ENCODE measurements around the gene KRTAP10-3.

KRTAP10-3 gene

GRCh38 chr21:44537930-44538911 is 20.4 kb downstream of the KRTAP10-3 start:
- Mint-ChIP-seq H3K27me3 (no peaks in the 10 kb centered on the region), H3K9me3 (no peaks in the 10 kb centered on the region), H3K4me3 (no peak overlapping the region), H3K4me1 (ENCODE audit: low read depth) (no peaks in the 10 kb centered on the region), H3K36me3 (ENCODE audit: low read depth) (no peaks in the 10 kb centered on the region), H3K27ac (no peak overlapping the region)
- intact Hi-C loops (cut with micrococcal nuclease), result no loop called here

- Mint-ChIP-seq H3K27ac (no peak overlapping the region), H3K9me3 (no peaks in the 10 kb centered on the region), H3K4me3 (no peak overlapping the region), H3K27me3 (no peaks in the 10 kb centered on the region), H3K36me3 (ENCODE audit: low read depth) (no peaks in the 10 kb centered on the region), H3K4me1 (ENCODE audit: low read depth) (no peaks in the 10 kb centered on the region)
- intact Hi-C loops (cut with micrococcal nuclease), result no loop called here
Observed at GRCh38 chr21:44535963-44536362, 22.6 kb downstream of the KRTAP10-3 start.

- Mint-ChIP-seq H3K4me1 (ENCODE audit: low read depth) (no peaks in the 10 kb centered on the region), H3K36me3 (ENCODE audit: low read depth) (no peaks in the 10 kb centered on the region), H3K27me3 (no peaks in the 10 kb centered on the region), H3K27ac (no peak overlapping the region), H3K4me3 (no peak overlapping the region), H3K9me3 (no peaks in the 10 kb centered on the region)
- intact Hi-C loops (cut with micrococcal nuclease), result no loop called here
Observed at GRCh38 chr21:44534688-44535087, 23.9 kb downstream of the KRTAP10-3 start.

DNA sequence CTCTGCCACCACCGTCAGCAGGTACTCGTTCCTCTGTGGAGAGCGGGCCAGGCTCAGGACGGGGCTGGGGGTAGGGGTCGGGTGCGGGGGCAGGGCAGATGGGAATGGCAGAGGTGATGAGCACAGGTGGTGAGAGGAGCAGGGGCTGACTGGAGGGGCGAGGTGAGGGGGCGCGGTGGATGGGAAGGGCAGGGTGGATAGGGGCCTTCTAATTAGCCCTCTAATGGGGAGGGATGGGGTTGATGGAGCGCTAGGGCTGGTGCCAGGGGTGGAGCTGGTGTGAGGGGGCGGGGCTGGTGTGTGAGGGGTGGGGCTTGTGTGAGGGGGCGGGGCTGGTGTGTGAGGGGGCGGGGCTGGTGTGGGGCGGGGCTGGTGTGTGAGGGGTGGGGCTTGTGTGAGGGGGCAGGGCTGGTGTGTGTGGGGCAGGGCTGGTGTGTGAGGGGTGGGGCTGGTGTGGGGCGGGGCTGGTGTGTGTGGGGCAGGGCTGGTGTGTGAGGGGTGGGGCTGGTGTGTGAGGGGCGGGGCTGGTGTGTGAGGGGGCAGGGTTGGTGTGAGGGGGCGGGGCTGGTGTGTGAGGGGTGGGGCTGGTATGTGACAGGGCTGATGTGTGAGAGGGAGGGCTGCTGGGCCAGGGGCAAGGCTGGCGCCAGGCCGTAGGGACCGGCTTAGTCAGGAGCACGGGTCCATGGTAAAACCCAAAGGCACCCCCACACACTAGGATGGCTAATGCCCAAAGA is 24.5 kb downstream of the KRTAP10-3 start:
- no peak overlapping the region for H3K27ac Mint-ChIP-seq
- H3K4me3 Mint-ChIP-seq, result no peak overlapping the region
- no peaks in the 10 kb centered on the region for H3K9me3 Mint-ChIP-seq
- intact Hi-C loops (cut with micrococcal nuclease), result no loop called here
- H3K36me3 Mint-ChIP-seq (ENCODE audit: low read depth), result no peaks in the 10 kb centered on the region
- H3K27me3 Mint-ChIP-seq, result no peaks in the 10 kb centered on the region
- no peaks in the 10 kb centered on the region for H3K4me1 Mint-ChIP-seq (ENCODE audit: low read depth)

DNA sequence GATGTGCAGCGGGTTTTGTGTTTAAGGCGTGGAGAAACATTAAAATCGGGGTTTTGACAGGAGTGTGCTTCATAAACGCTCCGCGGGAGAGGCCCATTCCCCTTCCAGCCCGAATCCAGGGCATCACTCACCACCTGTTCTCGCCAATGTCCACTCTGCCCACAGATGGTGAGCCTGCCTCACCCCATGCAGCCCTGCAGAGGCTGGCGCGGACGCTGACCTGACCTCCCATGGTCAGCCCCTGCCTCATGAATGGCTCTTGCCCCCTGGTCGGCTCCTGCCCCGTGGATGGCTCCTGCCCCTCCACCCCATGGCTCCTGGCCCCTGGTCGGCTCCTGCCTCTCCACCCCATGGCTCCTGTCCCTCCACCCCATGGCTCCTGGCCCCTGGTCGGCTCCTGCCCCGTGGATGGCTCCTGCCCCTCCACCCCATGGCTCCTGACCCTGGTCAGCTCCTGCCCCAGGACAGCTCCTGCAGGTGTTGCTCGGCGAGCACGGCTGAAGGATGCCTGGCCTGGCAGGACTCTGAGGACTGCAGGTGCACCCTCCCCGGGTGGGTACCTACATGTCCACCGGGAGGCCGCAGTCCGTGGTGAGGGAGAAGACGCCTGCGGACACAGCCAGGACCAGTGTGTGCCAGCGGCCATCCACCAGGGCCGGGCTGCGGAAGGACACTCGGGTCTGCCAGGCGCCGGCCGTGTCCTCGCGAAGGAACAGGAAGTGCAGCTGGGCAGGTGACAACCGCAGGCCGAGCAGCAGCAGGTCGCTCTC is 25.3 kb downstream of the KRTAP10-3 start:
- no peaks in the 10 kb centered on the region for H3K27me3 Mint-ChIP-seq
- H3K36me3 Mint-ChIP-seq (ENCODE audit: low read depth), result no peaks in the 10 kb centered on the region
- H3K4me3 Mint-ChIP-seq, result no peak overlapping the region
- intact Hi-C loops (cut with micrococcal nuclease), result no loop called here
- no peaks in the 10 kb centered on the region for H3K4me1 Mint-ChIP-seq (ENCODE audit: low read depth)
- no peak overlapping the region for H3K27ac Mint-ChIP-seq
- H3K9me3 Mint-ChIP-seq, result no peaks in the 10 kb centered on the region

DNA sequence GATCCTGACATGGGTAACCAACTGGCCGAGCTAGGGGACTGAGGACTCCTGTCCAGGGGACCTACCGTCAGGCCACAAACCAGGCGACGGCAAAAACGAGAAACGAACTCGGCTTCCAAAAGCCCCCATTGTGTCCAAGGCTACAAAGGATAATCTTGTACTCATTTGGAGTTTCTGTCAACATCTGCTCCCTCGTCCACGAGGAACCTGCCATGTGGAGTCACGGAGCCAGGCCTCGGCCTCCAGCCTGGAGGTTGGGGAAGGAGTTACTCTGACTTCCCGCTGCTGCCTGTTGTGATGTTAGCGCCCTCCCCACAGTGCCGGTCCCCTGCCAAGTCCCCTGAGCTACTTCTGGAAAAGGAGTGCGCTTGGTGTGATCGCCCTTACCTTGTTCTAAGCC is 25.9 kb downstream of the KRTAP10-3 start:
- intact Hi-C loops (cut with micrococcal nuclease), result no loop called here
- Mint-ChIP-seq H3K36me3 (ENCODE audit: low read depth) (no peaks in the 10 kb centered on the region), H3K4me3 (no peak overlapping the region), H3K9me3 (no peaks in the 10 kb centered on the region), H3K4me1 (ENCODE audit: low read depth) (no peaks in the 10 kb centered on the region), H3K27me3 (no peaks in the 10 kb centered on the region), H3K27ac (no peak overlapping the region)

DNA sequence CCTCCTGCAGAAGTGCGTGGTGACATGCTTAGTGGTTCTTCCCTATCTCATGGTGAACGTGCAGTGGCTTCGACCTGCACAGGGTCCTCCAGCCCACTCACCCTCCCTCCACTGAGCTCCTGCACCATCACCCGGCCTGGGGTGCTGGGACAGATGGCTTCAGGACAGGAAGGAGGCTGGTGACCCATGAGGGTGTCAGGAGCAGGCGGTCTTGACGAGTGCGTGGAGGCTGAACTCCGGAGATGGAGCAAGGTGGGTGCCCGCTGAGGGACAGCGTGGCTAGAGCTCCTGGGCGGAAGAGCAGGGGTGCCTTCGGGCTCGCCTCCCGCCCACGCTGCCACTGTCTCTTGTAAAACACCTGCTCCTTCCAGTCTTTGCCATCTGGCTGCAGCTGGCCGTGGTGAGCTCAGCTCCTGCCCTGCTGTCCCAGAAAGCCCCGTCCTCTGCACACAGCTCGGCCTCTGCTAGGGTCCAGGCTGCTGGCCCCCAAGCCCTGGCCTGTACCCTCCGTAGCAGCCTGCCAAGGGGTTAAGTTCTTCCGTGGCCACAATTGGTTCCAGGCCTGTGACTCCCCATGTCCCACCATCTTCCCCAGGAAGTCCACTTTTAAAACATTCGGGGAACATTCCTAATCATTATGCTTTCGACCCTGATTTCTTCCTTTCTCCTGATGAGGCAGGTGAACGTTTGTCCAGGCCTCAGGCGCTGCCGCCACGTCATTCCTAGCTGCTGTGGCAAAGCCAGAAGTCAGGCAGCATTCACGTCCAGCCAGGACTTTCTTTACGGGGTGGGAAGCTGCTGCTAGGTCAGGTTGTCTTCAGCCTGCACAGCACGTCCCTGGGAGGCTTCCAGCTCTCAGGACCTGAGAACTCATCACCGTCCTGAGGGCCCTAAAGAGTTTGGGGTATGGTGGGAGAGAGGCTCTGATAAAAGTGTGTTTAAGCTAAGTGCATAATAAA is 26.7 kb downstream of the KRTAP10-3 start:
- no peaks in the 10 kb centered on the region for H3K27me3 Mint-ChIP-seq
- no peaks in the 10 kb centered on the region for H3K4me1 Mint-ChIP-seq (ENCODE audit: low read depth)
- H3K9me3 Mint-ChIP-seq, result no peaks in the 10 kb centered on the region
- no peak overlapping the region for H3K27ac Mint-ChIP-seq
- intact Hi-C loops (cut with micrococcal nuclease), result no loop called here
- H3K4me3 Mint-ChIP-seq, result no peak overlapping the region
- no peaks in the 10 kb centered on the region for H3K36me3 Mint-ChIP-seq (ENCODE audit: low read depth)

DNA sequence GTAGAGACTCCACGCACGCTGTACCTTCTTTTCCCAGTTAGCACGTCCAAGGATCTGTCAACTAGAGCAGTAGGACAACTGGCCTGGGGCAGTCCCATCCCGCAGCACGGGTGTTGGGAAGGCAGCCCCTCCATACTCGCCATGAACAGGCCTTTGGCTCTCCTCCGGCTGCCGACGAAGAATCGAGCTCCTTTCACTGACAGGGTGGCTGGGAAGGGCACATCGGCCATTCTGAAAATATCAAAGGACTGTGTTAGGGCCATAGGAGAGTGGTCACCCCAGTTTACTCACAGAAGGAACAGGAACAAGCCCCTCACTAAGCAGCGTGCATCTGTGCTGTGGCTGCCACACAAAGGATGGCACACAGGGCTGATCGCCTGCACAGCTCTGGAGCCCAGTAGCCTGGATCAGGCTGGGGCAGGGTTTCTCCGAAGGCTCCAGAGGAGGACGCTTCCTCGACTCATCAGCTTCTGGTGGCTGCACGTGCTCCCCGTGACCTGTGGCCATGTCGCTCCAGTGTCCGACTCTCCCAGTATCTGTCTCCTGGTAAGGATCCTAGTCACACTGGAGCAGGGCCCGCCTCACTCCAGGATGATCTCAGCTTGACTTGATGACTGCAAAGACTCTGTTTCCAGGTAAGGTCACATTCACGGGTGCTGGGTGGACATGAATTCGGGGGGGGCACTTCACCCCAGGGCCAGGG is 27.5 kb downstream of the KRTAP10-3 start:
- no peaks in the 10 kb centered on the region for H3K9me3 Mint-ChIP-seq
- H3K36me3 Mint-ChIP-seq (ENCODE audit: low read depth), result no peaks in the 10 kb centered on the region
- intact Hi-C loops (cut with micrococcal nuclease), result no loop called here
- no peaks in the 10 kb centered on the region for H3K4me1 Mint-ChIP-seq (ENCODE audit: low read depth)
- no peak overlapping the region for H3K27ac Mint-ChIP-seq
- H3K27me3 Mint-ChIP-seq, result no peaks in the 10 kb centered on the region
- H3K4me3 Mint-ChIP-seq, result no peak overlapping the region

DNA sequence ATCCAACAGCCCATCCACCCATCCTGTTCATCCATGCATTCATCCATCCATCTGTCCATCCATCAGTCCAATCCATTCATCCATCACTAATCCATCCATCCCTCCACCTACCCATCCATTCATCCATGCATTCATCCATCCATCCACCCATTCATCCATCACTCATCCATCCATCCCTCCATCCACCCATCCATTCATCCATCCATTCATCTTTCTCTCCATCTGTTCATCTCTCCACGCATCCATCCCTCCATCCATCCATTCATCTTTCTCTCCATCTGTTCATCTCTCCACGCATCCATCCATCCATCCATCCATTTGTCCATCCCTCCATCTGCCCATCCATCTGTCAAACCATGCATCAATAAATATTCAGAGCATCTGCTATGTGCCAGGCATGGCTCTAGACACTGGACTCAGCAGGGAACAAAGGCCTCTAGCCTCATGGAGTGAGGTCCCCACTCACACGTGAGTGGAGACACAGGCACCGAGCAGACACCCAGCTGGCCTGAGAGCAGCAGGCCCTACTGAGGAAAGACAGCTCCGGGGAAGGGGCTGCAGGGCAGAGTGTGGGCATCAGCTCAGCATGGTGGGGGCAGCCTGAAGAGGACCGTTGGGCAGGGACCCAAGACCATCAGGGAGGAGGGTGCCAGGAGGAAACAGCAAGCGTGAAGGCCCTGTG is 28.2 kb downstream of the KRTAP10-3 start:
- Mint-ChIP-seq H3K9me3 (no peaks in the 10 kb centered on the region), H3K27me3 (no peaks in the 10 kb centered on the region), H3K4me1 (ENCODE audit: low read depth) (no peaks in the 10 kb centered on the region), H3K36me3 (ENCODE audit: low read depth) (no peaks in the 10 kb centered on the region), H3K4me3 (no peak overlapping the region), H3K27ac (no peak overlapping the region)
- intact Hi-C loops (cut with micrococcal nuclease), result no loop called here

GRCh38 chr21:44529503-44530125 is 29.0 kb downstream of the KRTAP10-3 start:
- no peak overlapping the region for H3K27ac Mint-ChIP-seq
- no peaks in the 10 kb centered on the region for H3K36me3 Mint-ChIP-seq (ENCODE audit: low read depth)
- no peaks in the 10 kb centered on the region for H3K4me1 Mint-ChIP-seq (ENCODE audit: low read depth)
- intact Hi-C loops (cut with micrococcal nuclease), result no loop called here
- H3K4me3 Mint-ChIP-seq, result no peak overlapping the region
- no peaks in the 10 kb centered on the region for H3K9me3 Mint-ChIP-seq
- H3K27me3 Mint-ChIP-seq, result no peaks in the 10 kb centered on the region

DNA sequence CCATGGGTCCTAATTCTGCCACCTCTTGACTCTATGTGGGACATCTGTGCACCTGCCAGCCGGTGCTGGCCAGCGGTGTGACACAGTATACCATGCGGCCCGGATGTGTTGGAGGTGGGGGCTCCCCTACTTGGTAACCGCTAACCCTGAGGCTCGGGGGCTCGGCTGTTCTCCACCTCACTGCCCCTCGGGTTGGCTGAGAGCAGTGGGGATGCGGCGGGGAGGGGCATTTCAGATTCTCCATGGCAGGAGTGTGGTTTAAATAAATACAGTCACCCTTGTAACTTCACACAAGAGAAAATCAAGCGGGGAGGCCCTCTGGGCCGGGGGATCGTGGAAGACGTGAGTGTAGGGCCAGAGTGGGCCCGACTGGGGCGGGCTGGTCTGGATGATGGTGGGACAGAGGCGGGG is 29.6 kb downstream of the KRTAP10-3 start:
- intact Hi-C loops (cut with micrococcal nuclease), result no loop called here
- no peaks in the 10 kb centered on the region for H3K9me3 Mint-ChIP-seq

DNA sequence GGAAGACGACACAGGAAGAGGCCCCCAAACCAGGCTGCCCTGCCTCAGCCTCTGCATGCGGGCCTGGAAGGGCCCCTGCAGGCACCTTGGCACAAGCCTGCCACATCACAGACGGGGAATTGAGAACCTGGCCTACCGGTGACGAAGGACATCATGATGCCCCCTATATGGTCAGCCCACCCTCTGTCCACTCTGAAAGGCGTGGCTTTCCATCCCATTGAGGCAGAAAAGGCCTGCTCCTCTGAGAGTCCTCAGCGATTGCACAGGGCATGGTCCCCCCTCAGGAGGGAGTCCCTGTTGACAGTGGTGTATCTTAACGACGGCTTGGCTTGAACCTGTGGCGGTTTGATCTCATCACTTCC is 30.0 kb downstream of the KRTAP10-3 start:
- H3K36me3 Mint-ChIP-seq (ENCODE audit: low read depth), result no peaks in the 10 kb centered on the region
- H3K27ac Mint-ChIP-seq, result no peak overlapping the region
- no peaks in the 10 kb centered on the region for H3K27me3 Mint-ChIP-seq
- H3K4me1 Mint-ChIP-seq (ENCODE audit: low read depth), result no peaks in the 10 kb centered on the region
- intact Hi-C loops (cut with micrococcal nuclease), result no loop called here
- no peak overlapping the region for H3K4me3 Mint-ChIP-seq
- no peaks in the 10 kb centered on the region for H3K9me3 Mint-ChIP-seq

More for the DNA sequence above, 29.6 kb downstream of the KRTAP10-3 start:
- Mint-ChIP-seq H3K4me3 (no peak overlapping the region), H3K4me1 (ENCODE audit: low read depth) (no peaks in the 10 kb centered on the region), H3K36me3 (ENCODE audit: low read depth) (no peaks in the 10 kb centered on the region), H3K27me3 (no peaks in the 10 kb centered on the region), H3K27ac (no peak overlapping the region)

Measured in dendritic cell treated with granulocyte-macrophage colony-stimulating factor and Interleukin-4, amounts not matched to agents 40 ng/mL and 50 ng/mL, for 4 days (primary cell).